Prostate gland (tissue), 2 donors: ENCODE data around the gene LRRC10B.

ENCODE experiments used
- POLR2A ChIP-seq: fragments of 450-650 bp; IDR thresholded peaks from one replicate; pipeline ENCODE4 v1.6.1; 2016; ENCODE audit warnings: antibody characterized with exemption, mild to moderate bottlenecking
- TF ChIP-seq, protein P1 (sequence below), 4 experiments: fragments of 200-600 bp in 2 of 4; fragments of 450-650 bp in 2 of 4; sonication (generic) in 2 of 4; IDR thresholded peaks; 1 replicate in 3 of 4; 2 replicates in 1 of 4; pipeline ENCODE4 v1.5.1; 2016 to 2019; ENCODE audit warnings: antibody characterized with exemption in 4 of 4, mild to moderate bottlenecking in 2 of 4, moderate library complexity in 2 of 4

DNA sequence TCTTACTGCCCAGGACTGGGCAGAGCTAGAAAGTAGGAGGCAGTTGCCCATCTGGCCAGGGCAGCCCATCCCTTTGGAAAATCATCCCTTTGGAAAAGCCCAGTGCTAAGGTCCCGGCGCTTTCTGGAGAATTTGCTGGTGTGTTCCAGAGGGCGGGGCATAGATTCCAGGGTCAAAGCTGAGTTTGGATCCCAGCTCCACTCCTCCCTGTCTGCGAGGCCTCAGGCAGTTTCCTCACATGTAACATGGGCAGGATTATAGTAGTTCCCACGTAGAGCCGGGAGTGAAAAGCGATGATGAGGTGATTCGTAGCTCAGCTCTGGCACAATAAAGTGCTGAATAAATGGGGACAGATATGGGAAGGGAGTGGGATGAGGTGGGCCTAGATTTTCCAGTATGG lies 31.4 kb upstream of the LRRC10B start:
- TF ChIP-seq, protein P1, sequence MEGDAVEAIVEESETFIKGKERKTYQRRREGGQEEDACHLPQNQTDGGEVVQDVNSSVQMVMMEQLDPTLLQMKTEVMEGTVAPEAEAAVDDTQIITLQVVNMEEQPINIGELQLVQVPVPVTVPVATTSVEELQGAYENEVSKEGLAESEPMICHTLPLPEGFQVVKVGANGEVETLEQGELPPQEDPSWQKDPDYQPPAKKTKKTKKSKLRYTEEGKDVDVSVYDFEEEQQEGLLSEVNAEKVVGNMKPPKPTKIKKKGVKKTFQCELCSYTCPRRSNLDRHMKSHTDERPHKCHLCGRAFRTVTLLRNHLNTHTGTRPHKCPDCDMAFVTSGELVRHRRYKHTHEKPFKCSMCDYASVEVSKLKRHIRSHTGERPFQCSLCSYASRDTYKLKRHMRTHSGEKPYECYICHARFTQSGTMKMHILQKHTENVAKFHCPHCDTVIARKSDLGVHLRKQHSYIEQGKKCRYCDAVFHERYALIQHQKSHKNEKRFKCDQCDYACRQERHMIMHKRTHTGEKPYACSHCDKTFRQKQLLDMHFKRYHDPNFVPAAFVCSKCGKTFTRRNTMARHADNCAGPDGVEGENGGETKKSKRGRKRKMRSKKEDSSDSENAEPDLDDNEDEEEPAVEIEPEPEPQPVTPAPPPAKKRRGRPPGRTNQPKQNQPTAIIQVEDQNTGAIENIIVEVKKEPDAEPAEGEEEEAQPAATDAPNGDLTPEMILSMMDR (IDR thresholded peaks at IDR 0.05): no peak
- no peak for TF ChIP-seq POLR2A
